GM12872 (cell line): ENCODE data around the gene BPGM.

ENCODE experiments used
- CTCF ChIP-seq: IDR thresholded peaks from 3 replicates; pipeline ENCODE4 v1.5.1; 2011; ENCODE audit warnings: low read depth, mild to moderate bottlenecking, low read length, moderate library complexity; ENCODE audit not compliant: insufficient read depth

The BPGM gene

GRCh38 chr7:134645478-134645877, 1.2 kb upstream of the BPGM start:
- TF ChIP-seq CTCF, result no peak

GRCh38 chr7:134645935-134646334, 718 bp upstream of the BPGM start:
- no peak for TF ChIP-seq CTCF

- TF ChIP-seq CTCF, result no peak
Measured at GRCh38 chr7:134648456-134648855, 1.8 kb downstream of the BPGM start.

- TF ChIP-seq CTCF, result no peak
Measured at GRCh38 chr7:134649226-134649775, 2.6 kb downstream of the BPGM start.

- no peak for TF ChIP-seq CTCF
Measured at GRCh38 chr7:134651991-134652390, 5.3 kb downstream of the BPGM start.

GRCh38 chr7:134654104-134654775, 7.6 kb downstream of the BPGM start:
- no peak for TF ChIP-seq CTCF

- TF ChIP-seq CTCF, result no peak
Measured at GRCh38 chr7:134657526-134657925, 10.9 kb downstream of the BPGM start.
